Peyer's patch (tissue), 4 donors: ENCODE data around the gene KIAA1671. TPM values are rescaled to one million over a fixed set of nuclear protein-coding genes. Genes with fewer than 3 reads are reported as not detected.

Experiments
- DNase-seq, 3 donors: peaks; one replicate each; pipeline ENCODE4 v3.0.0-alpha.2; 2017 to 2019
- H3K27ac ChIP-seq, 4 donors: fragments of 200-600 bp; sonication (generic); one replicate each; pipeline ENCODE4 v1.5.1; 2016 to 2019
- H3K27me3 ChIP-seq, 2 donors: fragments of 200-600 bp; sonication (generic); one replicate each; pipeline ENCODE4 v1.5.1; 2019
- H3K36me3 ChIP-seq, 3 donors: fragments of 200-600 bp; sonication (generic); one replicate each; pipeline ENCODE4 v1.5.1; 2016 to 2019
- H3K4me1 ChIP-seq, 4 donors: fragments of 200-600 bp; sonication (generic); one replicate each; pipeline ENCODE4 v1.5.1; 2016 to 2019
- H3K4me3 ChIP-seq, 4 donors: fragments of 200-600 bp; sonication (generic); 1 replicate in 3 of 4; 2 replicates in 1 of 4; pipeline ENCODE4 v1.5.1; 2016 to 2019; ENCODE audit warnings: mild to moderate bottlenecking in 1 of 4
- H3K9me3 ChIP-seq, 4 donors: fragments of 200-600 bp; sonication (generic); one replicate each; pipeline ENCODE4 v1.5.1; 2016 to 2019; ENCODE audit warnings: mild to moderate bottlenecking in 1 of 4
- POLR2A ChIP-seq, 2 donors: fragments of 450-650 bp; IDR thresholded peaks; one replicate each; pipeline ENCODE4 v1.5.1; 2017; ENCODE audit warnings: antibody characterized with exemption in 2 of 2, mild to moderate bottlenecking in 2 of 2, moderate library complexity in 2 of 2
- total RNA-seq, 4 donors: library from RNA; depleted of rRNA; stranded (reverse); fragments of >200 nt; gene quantifications; one replicate each; pipeline ENCODE4 v1.1.0, GENCODE V29; 2016
- TF ChIP-seq, protein P1 (sequence below), 6 experiments: fragments of 450-650 bp in 4 of 6; fragments of 200-600 bp in 2 of 6; sonication (generic) in 1 of 6; IDR thresholded peaks; one replicate each; pipeline ENCODE4 v1.5.1; 2017 to 2019; ENCODE audit warnings: antibody characterized with exemption in 6 of 6, mild to moderate bottlenecking in 3 of 6, moderate library complexity in 1 of 6

The KIAA1671 gene
- total RNA-seq, 4 donors from 2014 or later: 41.3 to 149 (median 113) TPM

DNA sequence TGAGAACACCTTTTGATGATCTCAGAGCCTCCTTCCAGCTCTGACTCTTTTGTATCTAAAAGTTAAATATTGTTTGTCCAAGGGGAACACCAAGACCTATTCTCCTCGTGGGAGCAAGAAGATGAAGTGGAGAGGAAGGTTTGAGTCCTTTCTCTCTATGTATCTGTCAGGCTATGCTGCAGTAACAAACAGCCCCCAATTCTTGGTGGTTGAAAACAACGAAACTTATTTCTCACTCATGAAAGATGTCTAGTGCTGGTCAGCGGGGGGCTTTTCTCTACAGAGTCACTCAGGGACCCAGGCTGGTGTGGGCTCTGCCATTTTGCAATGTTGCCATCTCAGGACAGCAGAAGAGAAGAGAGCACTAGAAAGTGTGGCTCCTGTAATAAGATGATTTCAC, 260.7 kb downstream of the KIAA1671 start:
- Histone ChIP-seq H3K9me3 (no peaks in the 10 kb centered on the region), H3K4me1 (no peaks in the 10 kb centered on the region), H3K4me3 (no peak overlapping the region), H3K27me3 (no peaks in the 10 kb centered on the region), H3K27ac (no peak overlapping the region), H3K36me3 (no peaks in the 10 kb centered on the region)
- TF ChIP-seq, protein P1, sequence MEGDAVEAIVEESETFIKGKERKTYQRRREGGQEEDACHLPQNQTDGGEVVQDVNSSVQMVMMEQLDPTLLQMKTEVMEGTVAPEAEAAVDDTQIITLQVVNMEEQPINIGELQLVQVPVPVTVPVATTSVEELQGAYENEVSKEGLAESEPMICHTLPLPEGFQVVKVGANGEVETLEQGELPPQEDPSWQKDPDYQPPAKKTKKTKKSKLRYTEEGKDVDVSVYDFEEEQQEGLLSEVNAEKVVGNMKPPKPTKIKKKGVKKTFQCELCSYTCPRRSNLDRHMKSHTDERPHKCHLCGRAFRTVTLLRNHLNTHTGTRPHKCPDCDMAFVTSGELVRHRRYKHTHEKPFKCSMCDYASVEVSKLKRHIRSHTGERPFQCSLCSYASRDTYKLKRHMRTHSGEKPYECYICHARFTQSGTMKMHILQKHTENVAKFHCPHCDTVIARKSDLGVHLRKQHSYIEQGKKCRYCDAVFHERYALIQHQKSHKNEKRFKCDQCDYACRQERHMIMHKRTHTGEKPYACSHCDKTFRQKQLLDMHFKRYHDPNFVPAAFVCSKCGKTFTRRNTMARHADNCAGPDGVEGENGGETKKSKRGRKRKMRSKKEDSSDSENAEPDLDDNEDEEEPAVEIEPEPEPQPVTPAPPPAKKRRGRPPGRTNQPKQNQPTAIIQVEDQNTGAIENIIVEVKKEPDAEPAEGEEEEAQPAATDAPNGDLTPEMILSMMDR (IDR thresholded peaks at IDR 0.05): no peak
- TF ChIP-seq POLR2A (IDR thresholded peaks at IDR 0.05): no peak
- no peak for DNase-seq

DNA sequence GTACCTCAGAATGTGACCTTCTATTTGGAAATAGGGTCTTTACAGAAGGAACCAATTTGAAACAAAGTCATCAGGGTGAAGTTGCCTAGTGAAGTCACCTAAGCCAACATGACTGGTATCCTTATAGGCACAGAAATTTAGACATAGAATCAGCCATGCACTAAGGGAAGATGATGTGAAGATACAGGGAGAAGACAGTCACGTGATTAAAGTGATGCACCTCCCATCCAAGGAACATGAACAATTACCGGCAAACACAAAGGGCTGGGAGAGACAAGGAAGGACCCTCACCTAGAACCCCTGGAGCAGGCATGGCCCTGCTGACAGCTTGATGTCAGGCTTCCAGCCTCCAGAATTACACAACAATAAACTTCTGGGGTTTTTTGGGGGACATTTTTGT, 263.7 kb downstream of the KIAA1671 start:
- Histone ChIP-seq H3K4me1 (no peaks in the 10 kb centered on the region), H3K9me3 (no peaks in the 10 kb centered on the region), H3K4me3 (no peak overlapping the region), H3K27ac (no peak overlapping the region), H3K36me3 (no peaks in the 10 kb centered on the region), H3K27me3 (no peaks in the 10 kb centered on the region)
- no peak for DNase-seq
- TF ChIP-seq POLR2A (IDR thresholded peaks at IDR 0.05): no peak
- TF ChIP-seq, protein P1 (IDR thresholded peaks at IDR 0.05): no peak

DNA sequence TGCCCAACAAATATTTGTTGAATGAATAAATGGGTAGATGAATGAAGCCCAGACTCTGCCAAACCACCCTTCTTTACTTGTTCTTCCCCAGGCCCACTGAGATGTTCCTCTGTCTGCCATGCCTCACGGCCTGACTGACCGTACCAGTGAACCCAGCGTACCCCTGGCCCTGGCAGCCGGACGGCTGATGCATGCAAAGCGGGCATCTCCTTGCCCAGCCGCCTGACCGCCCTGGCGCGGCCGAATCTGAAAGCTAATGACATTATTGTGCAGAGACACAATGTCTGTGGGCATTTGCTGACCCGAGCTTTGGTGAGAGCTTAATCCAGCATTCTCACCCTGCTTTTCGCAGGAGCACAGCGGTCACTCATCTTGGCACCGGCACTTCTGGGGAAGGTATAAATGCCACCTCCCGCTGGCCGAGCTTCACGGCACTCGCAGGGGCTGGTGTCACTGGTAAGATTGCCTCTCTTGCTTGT, 266.7 kb downstream of the KIAA1671 start, which contains the start of gene CRYBB2:
Gene CRYBB2, plus strand, starts transcription at position 429 of the 479 bp plus-strand sequence. CDS start 1,791 bp downstream, outside the sequence.
- H3K4me1 ChIP-seq: no peaks in the 10 kb centered on the region
- no peaks in the 10 kb centered on the region for H3K36me3 ChIP-seq
- H3K9me3 ChIP-seq: no peaks in the 10 kb centered on the region
- H3K4me3 ChIP-seq: no peak within 1 kb of the TSS
- H3K27ac ChIP-seq: no peak within 1 kb of the TSS
- TF ChIP-seq, protein P1 (IDR thresholded peaks at IDR 0.05): no peak
- no peak for TF ChIP-seq POLR2A (IDR thresholded peaks at IDR 0.05)
- H3K27me3 ChIP-seq: no peaks in the 10 kb centered on the region
- no peak for DNase-seq

DNA sequence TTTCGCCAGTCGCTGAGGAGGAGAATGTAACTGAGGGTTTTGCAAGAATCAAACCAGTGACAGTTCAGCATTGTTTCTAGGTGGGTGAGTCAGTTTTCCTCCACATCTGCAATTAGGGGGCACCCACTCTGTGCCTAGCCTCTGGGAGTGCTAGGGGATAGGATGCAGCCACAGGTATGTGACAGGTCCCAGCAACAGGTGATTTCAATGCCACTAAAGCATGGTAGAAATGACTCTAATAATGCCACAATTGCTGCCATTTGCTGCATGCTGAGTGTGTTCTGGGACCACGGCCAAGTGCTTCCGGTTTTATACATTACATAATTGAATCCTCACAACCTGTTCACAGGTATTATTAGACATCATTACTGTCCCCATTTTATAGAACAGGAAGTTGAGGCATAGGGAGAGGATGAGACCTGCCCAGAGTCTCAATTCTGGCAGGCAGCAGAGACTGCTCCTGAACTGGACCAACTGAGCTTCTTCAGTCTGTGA, 267.5 kb downstream of the KIAA1671 start:
- H3K27ac ChIP-seq: no peak overlapping the region
- H3K27me3 ChIP-seq: no peaks in the 10 kb centered on the region
- H3K9me3 ChIP-seq: no peaks in the 10 kb centered on the region
- H3K4me3 ChIP-seq: no peak overlapping the region
- H3K4me1 ChIP-seq: no peaks in the 10 kb centered on the region
- H3K36me3 ChIP-seq: no peaks in the 10 kb centered on the region
- TF ChIP-seq, protein P1 (IDR thresholded peaks at IDR 0.05): no peak
- no peak for TF ChIP-seq POLR2A (IDR thresholded peaks at IDR 0.05)
- no peak for DNase-seq

DNA sequence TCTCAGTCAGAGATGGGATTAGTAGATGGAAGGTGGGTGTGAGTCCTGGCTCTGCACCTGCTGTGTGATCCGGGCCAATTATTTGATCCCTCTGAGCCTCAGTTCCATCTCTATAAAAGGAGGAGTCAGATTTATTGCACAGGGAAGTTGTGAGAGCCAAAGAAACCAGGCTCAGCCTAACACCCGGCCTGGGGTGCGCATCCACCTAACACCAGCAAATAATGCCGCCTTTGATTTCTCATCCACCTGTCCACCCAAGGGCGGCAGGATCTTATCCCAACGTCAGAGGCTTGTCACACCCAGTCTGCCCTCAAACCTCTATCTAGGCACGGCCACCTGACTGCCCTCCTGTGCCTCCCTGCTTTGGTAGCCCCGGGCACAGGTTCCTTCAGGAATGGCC, 269.3 kb downstream of the KIAA1671 start:
- TF ChIP-seq, protein P1 (IDR thresholded peaks at IDR 0.05): no peak
- TF ChIP-seq POLR2A (IDR thresholded peaks at IDR 0.05): no peak
- Histone ChIP-seq H3K4me1 (no peaks in the 10 kb centered on the region), H3K27ac (no peak overlapping the region), H3K9me3 (no peaks in the 10 kb centered on the region), H3K36me3 (no peaks in the 10 kb centered on the region), H3K27me3 (no peaks in the 10 kb centered on the region), H3K4me3 (no peak overlapping the region)
- DNase-seq: no peak
